ENCODE results near the gene CTLA4.
"Not testable (repeated sequence)": the region's sequence is repeated elsewhere in the genome, so short reads cannot be mapped to it uniquely, and the experiment has no call there.

Gene CTLA4

GRCh38 chr2:203870481-203870880 lies 2.9 kb downstream of the CTLA4 start:
- TF ChIP-seq GATA1 (IDR thresholded peaks at IDR 0.05; ENCODE audit: low read depth, low read length) (no peak), POLR2A (IDR thresholded peaks at IDR 0.05; ENCODE audit: low read length) (no peak)
- DNase-seq, result no peak

GRCh38 chr2:203870941-203871340 lies 3.4 kb downstream of the CTLA4 start:
- DNase-seq, result no peak
- TF ChIP-seq POLR2A (IDR thresholded peaks at IDR 0.05; ENCODE audit: low read length) (no peak), GATA1 (IDR thresholded peaks at IDR 0.05; ENCODE audit: low read depth, low read length) (no peak)

- TF ChIP-seq GATA1 (IDR thresholded peaks at IDR 0.05; ENCODE audit: low read depth, low read length) (no peak), POLR2A (IDR thresholded peaks at IDR 0.05; ENCODE audit: low read length) (no peak)
Measured at GRCh38 chr2:203871371-203871983, 3.9 kb downstream of the CTLA4 start.

GRCh38 chr2:203873461-203873860 lies 5.9 kb downstream of the CTLA4 start:
- TF ChIP-seq POLR2A (IDR thresholded peaks at IDR 0.05; ENCODE audit: low read length) (no peak), GATA1 (IDR thresholded peaks at IDR 0.05; ENCODE audit: low read depth, low read length) (no peak)
- DNase-seq, result no peak

More at GRCh38 chr2:203871371-203871983, 3.9 kb downstream of the CTLA4 start:
- no peak for DNase-seq

GRCh38 chr2:203873921-203874631 lies 6.5 kb downstream of the CTLA4 start:
- TF ChIP-seq POLR2A (IDR thresholded peaks at IDR 0.05; ENCODE audit: low read length) (no peak), GATA1 (IDR thresholded peaks at IDR 0.05; ENCODE audit: low read depth, low read length) (no peak)
- DNase-seq, result no peak

GRCh38 chr2:203875471-203875870 lies 7.9 kb downstream of the CTLA4 start:
- no peak for DNase-seq
- TF ChIP-seq POLR2A (IDR thresholded peaks at IDR 0.05; ENCODE audit: low read length) (no peak), GATA1 (IDR thresholded peaks at IDR 0.05; ENCODE audit: low read depth, low read length) (no peak)

GRCh38 chr2:203876328-203876727 lies 8.8 kb downstream of the CTLA4 start:
- TF ChIP-seq POLR2A (IDR thresholded peaks at IDR 0.05; ENCODE audit: low read length), result no peak
- TF ChIP-seq GATA1 (IDR thresholded peaks at IDR 0.05; ENCODE audit: low read depth, low read length), result no peak
- DNase-seq, result no peak

GRCh38 chr2:203878063-203878462 lies 10.5 kb downstream of the CTLA4 start:
- no peak for TF ChIP-seq POLR2A (IDR thresholded peaks at IDR 0.05; ENCODE audit: low read length)
- TF ChIP-seq GATA1 (IDR thresholded peaks at IDR 0.05; ENCODE audit: low read depth, low read length), result no peak
- DNase-seq, result no peak

GRCh38 chr2:203880557-203881125 lies 13.1 kb downstream of the CTLA4 start:
- TF ChIP-seq GATA1 (IDR thresholded peaks at IDR 0.05; ENCODE audit: low read depth, low read length) (no peak), POLR2A (IDR thresholded peaks at IDR 0.05; ENCODE audit: low read length) (no peak)

GRCh38 chr2:203881185-203881584 lies 13.6 kb downstream of the CTLA4 start:
- DNase-seq, result not testable (repeated sequence)

More at GRCh38 chr2:203880557-203881125, 13.1 kb downstream of the CTLA4 start:
- DNase-seq, result no peak

- no peak for TF ChIP-seq GATA1 (IDR thresholded peaks at IDR 0.05; ENCODE audit: low read depth, low read length)
- TF ChIP-seq POLR2A (IDR thresholded peaks at IDR 0.05; ENCODE audit: low read length), result no peak
- DNase-seq, result no peak
Measured at GRCh38 chr2:203882551-203882950, 15.0 kb downstream of the CTLA4 start.

- TF ChIP-seq GATA1 (IDR thresholded peaks at IDR 0.05; ENCODE audit: low read depth, low read length), result no peak
- no peak for TF ChIP-seq POLR2A (IDR thresholded peaks at IDR 0.05; ENCODE audit: low read length)
- no peak for DNase-seq
Measured at GRCh38 chr2:203886661-203887151, 19.1 kb downstream of the CTLA4 start.

- TF ChIP-seq POLR2A (IDR thresholded peaks at IDR 0.05; ENCODE audit: low read length), result no peak
- no peak for TF ChIP-seq GATA1 (IDR thresholded peaks at IDR 0.05; ENCODE audit: low read depth, low read length)
- DNase-seq, result no peak
Measured at GRCh38 chr2:203887677-203888076, 20.1 kb downstream of the CTLA4 start.

GRCh38 chr2:203889542-203889941 lies 22.0 kb downstream of the CTLA4 start:
- DNase-seq, result no peak

GRCh38 chr2:203889944-203890343 lies 22.4 kb downstream of the CTLA4 start:
- TF ChIP-seq GATA1 (IDR thresholded peaks at IDR 0.05; ENCODE audit: low read depth, low read length) (no peak), POLR2A (IDR thresholded peaks at IDR 0.05; ENCODE audit: low read length) (no peak)
- DNase-seq, result no peak

More at GRCh38 chr2:203889542-203889941, 22.0 kb downstream of the CTLA4 start:
- no peak for TF ChIP-seq POLR2A (IDR thresholded peaks at IDR 0.05; ENCODE audit: low read length)
- TF ChIP-seq GATA1 (IDR thresholded peaks at IDR 0.05; ENCODE audit: low read depth, low read length), result no peak

Measured in erythroblast (primary cell).